KMS-11 (cell line): ENCODE measurements around the gene NTRK2.

Experiments
- H2AFZ ChIP-seq: fragments of 200-600 bp; sonication (generic); 2 replicates; pipeline ENCODE4 v1.6.1; 2016; ENCODE audit warnings: antibody characterized with exemption, mixed run types, low read depth
- H3K27ac ChIP-seq: fragments of 200-600 bp; sonication (generic); 2 replicates; pipeline ENCODE4 v1.6.1; 2016; ENCODE audit warnings: mild to moderate bottlenecking, mixed run types
- H3K27me3 ChIP-seq: fragments of 200-600 bp; sonication (generic); 2 replicates; pipeline ENCODE4 v1.6.1; 2017; ENCODE audit warnings: mild to moderate bottlenecking, low read depth, mixed run types, moderate library complexity; ENCODE audit not compliant: insufficient read depth
- H3K36me3 ChIP-seq: fragments of 200-600 bp; sonication (generic); 2 replicates; pipeline ENCODE4 v1.6.1; 2017; ENCODE audit warnings: mild to moderate bottlenecking, mixed run types; ENCODE audit not compliant: insufficient read depth
- H3K4me1 ChIP-seq: fragments of 200-600 bp; sonication (generic); 2 replicates; pipeline ENCODE4 v1.6.1; 2016; ENCODE audit warnings: mild to moderate bottlenecking, low read depth, mixed run types; ENCODE audit not compliant: poor library complexity, severe bottlenecking
- H3K4me2 ChIP-seq: fragments of 200-600 bp; sonication (generic); 2 replicates; pipeline ENCODE4 v1.7.0; 2016; ENCODE audit warnings: mild to moderate bottlenecking, mixed run types
- H3K4me3 ChIP-seq: fragments of 200-600 bp; sonication (generic); IDR thresholded peaks from 2 replicates; pipeline ENCODE4 v1.6.1; 2017; ENCODE audit warnings: low read depth, low read length, mixed read lengths; ENCODE audit not compliant: insufficient read depth
- H3K79me2 ChIP-seq: fragments of 200-600 bp; sonication (generic); 2 replicates; pipeline ENCODE4 v1.6.1; 2016; ENCODE audit warnings: low read depth, mixed run types; ENCODE audit not compliant: insufficient read depth
- H3K9ac ChIP-seq: fragments of 200-600 bp; sonication (generic); 2 replicates; pipeline ENCODE4 v1.6.1; 2016; ENCODE audit warnings: mild to moderate bottlenecking, mixed run types
- H4K20me1 ChIP-seq: fragments of 200-600 bp; sonication (generic); 2 replicates; pipeline ENCODE4 v1.6.1; 2016; ENCODE audit warnings: mild to moderate bottlenecking, mixed run types; ENCODE audit not compliant: insufficient read depth
- CTCF ChIP-seq: fragments of 200-600 bp; sonication (generic); conservative IDR thresholded peaks from 2 replicates; pipeline ENCODE4 v1.6.1; 2017; ENCODE audit warnings: low read depth, mild to moderate bottlenecking, antibody characterized with exemption, low read length, moderate library complexity, mixed read lengths

Gene NTRK2

DNA sequence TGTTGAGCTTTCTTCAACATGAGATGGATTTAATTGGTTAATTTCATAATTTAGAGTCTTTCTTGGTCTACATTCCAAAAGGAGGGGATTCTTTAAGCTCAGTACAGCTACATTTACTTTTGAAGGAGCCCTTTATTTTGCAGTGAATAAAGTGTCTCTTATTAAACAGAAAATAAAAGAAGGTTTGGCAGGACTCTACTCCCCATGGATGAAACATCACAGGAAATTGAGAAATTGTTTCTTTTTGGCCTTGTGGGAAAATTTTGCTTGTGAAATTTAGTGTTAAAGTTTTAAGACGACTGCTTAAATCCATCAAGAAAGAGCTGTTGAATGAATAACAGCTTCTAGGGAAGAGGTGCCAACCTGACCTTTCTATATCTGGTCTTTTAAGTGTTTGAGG lies 187.7 kb downstream of the NTRK2 start:
- TF ChIP-seq CTCF, result no peak
- no peak overlapping the region for H3K4me2 ChIP-seq
- H3K36me3 ChIP-seq, result no peaks in the 10 kb centered on the region
- H3K4me3 ChIP-seq, result no peak overlapping the region
- no peaks in the 10 kb centered on the region for H4K20me1 ChIP-seq
- H3K79me2 ChIP-seq, result no peaks in the 10 kb centered on the region
- H2AFZ ChIP-seq, result no peak overlapping the region
- no peak overlapping the region for H3K9ac ChIP-seq
- no peak overlapping the region for H3K27ac ChIP-seq
- no peaks in the 10 kb centered on the region for H3K4me1 ChIP-seq
- H3K27me3 ChIP-seq, result no peaks in the 10 kb centered on the region

DNA sequence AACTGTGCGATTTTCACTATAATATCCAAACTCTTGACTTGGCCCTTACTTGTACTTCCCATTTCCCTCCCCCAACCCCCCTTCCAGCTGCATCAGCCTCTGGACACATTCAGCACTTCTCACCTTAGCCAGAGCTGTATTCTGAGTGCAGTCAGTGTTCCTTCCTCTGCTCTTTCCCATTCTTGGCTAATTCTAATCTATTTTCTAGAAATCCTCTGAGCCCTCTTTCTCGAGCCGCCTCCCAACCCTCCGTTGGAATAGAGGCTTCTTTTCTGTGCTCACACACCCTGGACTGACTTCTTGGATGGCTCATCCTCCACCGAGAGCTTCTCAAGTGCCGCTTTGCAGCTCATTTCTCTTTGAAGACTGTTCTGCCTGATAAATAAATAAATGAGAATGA lies 188.8 kb downstream of the NTRK2 start:
- Histone ChIP-seq H3K4me1 (no peaks in the 10 kb centered on the region), H3K79me2 (no peaks in the 10 kb centered on the region), H2AFZ (no peak overlapping the region), H3K27me3 (no peaks in the 10 kb centered on the region), H3K36me3 (no peaks in the 10 kb centered on the region), H3K9ac (no peak overlapping the region), H3K4me2 (no peak overlapping the region), H3K4me3 (no peak overlapping the region), H4K20me1 (no peaks in the 10 kb centered on the region), H3K27ac (no peak overlapping the region)
- TF ChIP-seq CTCF, result no peak

GRCh38 chr9:84860249-84861115 lies 191.0 kb downstream of the NTRK2 start:
- Histone ChIP-seq H4K20me1 (no peaks in the 10 kb centered on the region), H3K4me1 (no peaks in the 10 kb centered on the region), H3K36me3 (no peaks in the 10 kb centered on the region), H2AFZ (no peak overlapping the region), H3K79me2 (no peaks in the 10 kb centered on the region), H3K4me3 (no peak overlapping the region), H3K4me2 (no peak overlapping the region), H3K27ac (no peak overlapping the region), H3K9ac (no peak overlapping the region), H3K27me3 (no peaks in the 10 kb centered on the region)
- no peak for TF ChIP-seq CTCF

DNA sequence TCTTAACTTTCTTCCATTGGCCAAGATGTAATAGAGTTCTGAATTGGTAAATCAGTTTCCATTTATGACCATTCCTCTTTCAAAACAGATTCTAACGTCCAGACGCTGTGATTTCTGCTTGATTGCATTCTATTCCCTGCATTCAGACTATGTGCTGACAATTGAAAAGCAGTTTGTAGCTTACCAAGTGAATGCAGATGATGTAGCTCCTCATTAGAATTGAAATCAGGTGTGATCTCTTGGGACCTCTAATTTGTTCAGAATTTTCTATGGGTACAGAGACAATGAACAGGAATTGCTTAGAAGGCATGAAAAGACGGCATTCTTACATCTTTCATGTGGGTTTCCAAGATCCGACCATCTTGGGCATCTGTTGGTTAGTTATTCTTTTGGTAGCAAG lies 191.9 kb downstream of the NTRK2 start:
- Histone ChIP-seq H3K36me3 (no peaks in the 10 kb centered on the region), H3K4me3 (no peak overlapping the region), H3K9ac (no peak overlapping the region), H2AFZ (no peak overlapping the region), H3K79me2 (no peaks in the 10 kb centered on the region), H3K27me3 (no peaks in the 10 kb centered on the region), H4K20me1 (no peaks in the 10 kb centered on the region), H3K4me1 (no peaks in the 10 kb centered on the region), H3K27ac (no peak overlapping the region), H3K4me2 (no peak overlapping the region)
- no peak for TF ChIP-seq CTCF
